NCI-H146 treated with DMSO at 0.1 percent for 48 hours (cell line): ENCODE results near the gene PTPN3.
A peak's percentile ranks its signal among the peaks of the same experiment; 100 is the strongest.

Source experiments
- DNase-seq: peaks from one replicate; lab custom pipeline; 2025; ENCODE audit not compliant: unreplicated experiment; lab: John Stamatoyannopoulos, UW

Gene PTPN3

GRCh38 chr9:109478051-109478563, 20.0 kb downstream of the PTPN3 start:
- no peak for DNase-seq

- DNase-seq, result peak; percentile 57
Observed at GRCh38 chr9:109477258-109478050, 20.7 kb downstream of the PTPN3 start.

GRCh38 chr9:109476642-109477257, 21.4 kb downstream of the PTPN3 start:
- DNase-seq, result no peak

GRCh38 chr9:109475526-109475925, 22.6 kb downstream of the PTPN3 start:
- no peak for DNase-seq

GRCh38 chr9:109474944-109475343, 23.2 kb downstream of the PTPN3 start:
- DNase-seq, result no peak

GRCh38 chr9:109474170-109474569, 23.9 kb downstream of the PTPN3 start:
- DNase-seq, result no peak

GRCh38 chr9:109473329-109473728, 24.8 kb downstream of the PTPN3 start:
- no peak for DNase-seq

- DNase-seq, result no peak
Observed at GRCh38 chr9:109471475-109472393, 26.4 kb downstream of the PTPN3 start.

GRCh38 chr9:109469646-109470358, 28.3 kb downstream of the PTPN3 start:
- peak; percentile 65 for DNase-seq

- no peak for DNase-seq
Observed at GRCh38 chr9:109468927-109469326, 29.2 kb downstream of the PTPN3 start.

GRCh38 chr9:109467936-109468335, 30.2 kb downstream of the PTPN3 start:
- peak; percentile 19 for DNase-seq

GRCh38 chr9:109466623-109467590, 31.2 kb downstream of the PTPN3 start:
- DNase-seq, result no peak

- DNase-seq, result no peak
Observed at GRCh38 chr9:109463924-109464625, 34.0 kb downstream of the PTPN3 start.

GRCh38 chr9:109460576-109460975, 37.5 kb downstream of the PTPN3 start:
- DNase-seq, result no peak

GRCh38 chr9:109459423-109459822, 38.7 kb downstream of the PTPN3 start:
- DNase-seq, result no peak

- DNase-seq, result no peak
Observed at GRCh38 chr9:109458453-109459211, 39.5 kb downstream of the PTPN3 start.

- no peak for DNase-seq
Observed at GRCh38 chr9:109456811-109457210, 41.3 kb downstream of the PTPN3 start.

- no peak for DNase-seq
Observed at GRCh38 chr9:109455861-109456260, 42.2 kb downstream of the PTPN3 start.
